Endometrial microvascular endothelial cells (primary cell): ENCODE measurements around the gene CYBA. TPM values are rescaled to one million over a fixed set of nuclear protein-coding genes. Genes with fewer than 3 reads are reported as not detected.
"Not testable (repeated sequence)": the region's sequence is repeated elsewhere in the genome, so short reads cannot be mapped to it uniquely, and the experiment has no call there.

Experiments used
- in situ Hi-C: cut with HindIII; loops from 2 replicates; pipeline ENCODE4 v1.10.0; 2017; ENCODE audit warnings: low sequenced_read_pairs, low pct_unique_long_range_greater_than_20kb; ENCODE audit errors: inconsistent ontology term
- total RNA-seq: library from RNA; depleted of rRNA; stranded (reverse); fragments of >200 nt; gene quantifications from one replicate; pipeline ENCODE4 v1.2.3, GENCODE V29; 2015; ENCODE audit errors: inconsistent ontology term

CYBA gene
- total RNA-seq, 1 donor from 2014 or later, result 159 TPM

- in situ Hi-C loops, result no loop called here
These were observed 36.8 kb upstream of the CYBA start for GRCh38 chr16:88687676-88688012.

DNA sequence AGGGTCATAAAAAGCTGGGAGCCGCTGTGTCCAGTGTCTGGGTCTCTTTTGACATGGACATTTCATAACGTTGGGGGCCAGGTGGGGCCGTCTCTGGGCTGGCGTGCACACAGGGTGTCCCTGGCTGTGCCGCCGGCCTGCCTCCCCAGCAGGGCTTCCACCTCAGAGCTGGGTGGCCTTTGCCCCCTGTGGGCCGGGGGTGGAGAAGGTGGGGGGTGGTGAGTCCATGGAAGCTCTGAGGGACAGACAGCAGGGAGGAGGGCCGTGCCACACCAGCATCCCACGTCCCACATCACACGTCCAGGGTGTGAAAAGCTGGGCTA, 36.4 kb upstream of the CYBA start:
- in situ Hi-C loops, result no loop called here

- in situ Hi-C loops, result no loop called here
These were observed 35.8 kb upstream of the CYBA start, which contains the start of gene SNAI3 for GRCh38 chr16:88686439-88687253. Gene SNAI3 (minus strand): TSS chr16:88686507. CDS start chr16:88686406, 101 bp downstream.

DNA sequence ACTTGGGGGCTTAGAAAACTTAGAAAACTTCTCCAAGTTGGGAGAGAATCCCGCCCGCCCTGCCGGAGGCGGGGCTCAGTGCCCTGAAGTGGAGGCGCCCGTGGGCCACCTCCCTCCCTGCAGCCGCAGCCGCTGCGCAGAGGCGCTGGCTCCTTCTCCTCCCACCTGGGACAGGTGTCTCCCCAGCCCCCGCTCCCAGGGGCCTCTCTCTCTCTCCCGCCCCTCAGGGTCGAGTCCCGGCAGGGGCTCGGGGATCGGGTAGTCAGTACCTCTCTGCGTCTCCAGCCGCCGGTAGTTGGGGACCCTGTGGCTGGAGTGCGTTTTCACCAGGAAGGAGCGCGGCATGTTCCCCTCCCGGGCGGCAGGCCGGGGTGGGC, 35.2 kb upstream of the CYBA start:
- in situ Hi-C loops, result no loop called here

- in situ Hi-C loops, result no loop called here
These were observed 34.6 kb upstream of the CYBA start for GRCh38 chr16:88685156-88686061.

GRCh38 chr16:88684569-88685155, 33.8 kb upstream of the CYBA start:
- in situ Hi-C loops, result no loop called here

GRCh38 chr16:88681709-88682451, 31.0 kb upstream of the CYBA start:
- in situ Hi-C loops, result no loop called here

DNA sequence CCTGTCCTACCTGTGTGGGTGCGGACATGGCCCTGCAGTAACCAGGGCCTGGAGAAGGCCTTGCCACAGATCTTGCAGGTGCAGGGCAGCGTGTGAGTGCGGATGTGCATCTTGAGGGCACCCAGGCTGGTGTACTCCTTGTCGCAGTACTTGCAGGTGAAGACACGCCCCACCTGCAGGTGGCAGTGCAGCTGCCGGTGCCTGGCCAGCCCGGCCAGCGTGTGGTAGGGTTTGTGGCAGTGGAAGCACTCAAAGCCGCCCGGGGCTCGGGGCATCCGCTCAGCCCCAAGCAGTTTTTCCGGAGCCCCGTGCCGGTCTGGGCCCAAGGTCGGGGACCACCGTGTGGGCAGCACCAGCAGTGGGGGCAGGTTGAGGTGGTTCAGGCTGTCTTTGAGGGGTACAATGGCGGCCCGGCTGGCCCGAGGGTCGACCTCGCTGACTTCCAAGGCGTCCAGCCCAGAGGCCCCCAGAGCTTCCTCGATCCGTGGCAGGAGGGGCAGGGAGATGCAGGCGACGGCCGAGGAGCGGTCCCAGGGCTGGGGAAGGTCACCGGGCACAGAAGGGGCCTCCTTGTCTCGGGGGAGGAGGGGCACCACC, 30.3 kb upstream of the CYBA start:
- in situ Hi-C loops, result no loop called here

DNA sequence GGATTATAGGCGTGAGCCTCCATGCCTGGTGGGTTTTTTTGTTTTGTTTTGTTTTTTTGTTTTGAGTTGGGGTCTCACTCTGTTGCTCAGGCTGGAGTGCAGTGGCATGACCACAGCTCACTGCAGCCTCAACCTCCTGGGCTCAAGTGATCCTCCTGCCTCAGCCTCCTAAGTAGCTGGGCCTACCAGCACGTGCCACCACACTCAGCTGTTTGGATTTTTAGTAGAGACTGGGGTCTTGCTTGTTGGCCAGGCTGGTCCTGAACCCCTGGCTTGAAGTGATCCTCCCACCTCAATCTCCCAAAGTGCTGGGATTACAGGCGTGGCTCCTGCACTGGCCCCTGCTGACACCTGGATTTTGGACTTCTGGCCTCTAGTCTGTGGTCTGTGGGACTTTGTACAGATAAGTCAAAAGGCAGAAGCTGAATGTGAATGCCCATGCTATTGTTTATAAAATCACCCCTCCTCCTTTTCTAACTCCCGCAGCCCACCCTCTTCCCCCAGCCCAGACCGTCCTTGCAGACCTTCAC, 29.8 kb upstream of the CYBA start:
- in situ Hi-C loops, result no loop called here

- in situ Hi-C loops, result no loop called here
These were observed 27.5 kb upstream of the CYBA start for GRCh38 chr16:88678224-88678979.

DNA sequence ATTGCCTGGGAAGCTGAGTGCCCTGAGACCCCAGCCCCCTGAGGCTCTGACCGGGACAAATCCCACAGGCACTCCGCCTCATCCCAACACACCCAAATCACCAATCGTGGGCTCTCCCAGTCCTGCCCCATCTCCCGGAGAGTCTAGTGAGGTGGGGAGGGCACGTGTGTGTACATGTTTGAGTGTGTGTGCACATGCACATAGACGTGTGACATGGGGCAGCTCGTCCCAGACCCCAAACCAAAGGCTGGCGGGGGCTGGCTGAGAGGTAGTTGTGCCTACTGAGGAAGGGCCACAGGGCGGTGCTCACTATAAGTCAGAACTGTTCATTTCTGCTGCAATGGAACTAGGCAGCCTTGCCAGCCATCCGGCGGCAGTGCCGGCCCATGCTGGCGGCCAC, 26.9 kb upstream of the CYBA start:
- in situ Hi-C loops, result no loop called here

GRCh38 chr16:88676502-88677242, 25.8 kb upstream of the CYBA start:
- in situ Hi-C loops, result no loop called here

- in situ Hi-C loops, result no loop called here
These were observed 23.0 kb upstream of the CYBA start for GRCh38 chr16:88673716-88674379.

DNA sequence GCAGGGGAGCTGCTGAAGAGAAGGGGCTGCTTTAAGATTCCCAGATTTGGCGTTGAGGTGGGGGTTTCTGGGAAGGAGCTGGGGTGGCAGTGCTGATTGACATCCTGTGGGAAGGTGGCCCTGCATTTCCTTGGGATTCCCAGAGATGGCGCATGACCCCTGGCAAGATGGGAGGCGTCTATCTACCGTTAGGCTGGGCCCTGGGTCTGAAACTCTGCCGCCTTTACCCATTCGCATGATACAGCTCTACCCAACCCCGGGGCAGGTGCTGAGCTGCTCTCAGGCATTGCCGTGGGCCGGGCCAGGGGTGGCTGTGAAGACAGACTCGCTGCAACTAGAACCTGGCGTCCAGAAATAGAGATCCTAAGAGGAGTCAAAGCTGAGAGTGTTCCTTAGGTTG, 21.9 kb upstream of the CYBA start:
- in situ Hi-C loops, result no loop called here

GRCh38 chr16:88671806-88672205, 21.0 kb upstream of the CYBA start:
- in situ Hi-C loops, result no loop called here

- in situ Hi-C loops, result no loop called here
These were observed 19.1 kb upstream of the CYBA start for GRCh38 chr16:88669980-88670379.

DNA sequence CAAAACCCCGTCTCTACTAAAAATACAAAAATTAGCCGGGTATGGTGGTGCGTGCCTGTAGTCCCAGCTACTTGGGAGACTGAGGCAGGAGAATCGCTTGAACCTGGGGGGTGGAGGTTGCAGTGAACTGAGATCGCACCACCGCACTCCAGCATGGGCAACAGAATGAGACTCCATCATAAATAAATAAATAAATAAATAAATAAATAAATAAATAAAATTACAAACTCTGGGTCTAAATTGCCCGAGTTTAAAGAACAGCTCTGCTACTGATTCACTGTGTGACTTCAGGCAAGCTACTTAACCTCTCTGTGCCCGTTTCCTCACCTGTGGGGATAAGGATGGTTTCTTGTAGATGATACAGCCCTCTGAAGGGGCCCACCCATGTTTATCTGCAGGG, 18.6 kb upstream of the CYBA start:
- in situ Hi-C loops, result not testable (repeated sequence)
